ENCODE results near the gene SLC15A4. TPM values are rescaled to one million over a fixed set of nuclear protein-coding genes. Genes with fewer than 3 reads are reported as not detected.

Gene SLC15A4
- total and polyA plus RNA-seq, 2 donors (not counting 3 experiments of a cell fraction or from before 2014, with no cell fraction given) = 19.6 to 24.5 TPM

GRCh38 chr12:128745772-128746689 is 77.7 kb downstream of the SLC15A4 start:
- H4K20me1 ChIP-seq (replicated peaks; ENCODE audit: control insufficient read depth, extremely low read depth, insufficient read depth, low read length) = no peaks in the 10 kb centered on the region
- ChIA-PET CTCF (no interaction called here), POLR2A (no interaction called here)
- H3K27ac ChIP-seq (ENCODE audit: insufficient read depth, low read depth, low read length) = no peak overlapping the region
- H3K4me3 ChIP-seq (replicated peaks in 1 of 3; ENCODE audit: insufficient read depth in 1 of 3, low read depth in 1 of 3, low read length in 3 of 3) = no peak overlapping the region
- H3K9me3 ChIP-seq (replicated peaks; ENCODE audit: control insufficient read depth, insufficient read depth, low read length) = peaks cover 7% of the 10 kb centered on the region
- H3K9me1 ChIP-seq (replicated peaks; ENCODE audit: control insufficient read depth, extremely low read depth, insufficient read depth, low read length) = no peaks in the 10 kb centered on the region
- no peaks in the 10 kb centered on the region for H3K36me3 ChIP-seq (ENCODE audit: control insufficient read depth in 2 of 2, extremely low read depth in 1 of 2, insufficient read depth in 2 of 2, low read length in 2 of 2)
- no peak overlapping the region for H2AFZ ChIP-seq (ENCODE audit: low read depth, low read length)
- no peaks in the 10 kb centered on the region for H3K4me1 ChIP-seq (ENCODE audit: control insufficient read depth, extremely low read depth, insufficient read depth, low read length)
- H3K4me2 ChIP-seq (ENCODE audit: insufficient read depth, low read length) = no peak overlapping the region
- no peaks in the 10 kb centered on the region for H3K27me3 ChIP-seq (ENCODE audit: control insufficient read depth in 2 of 2, insufficient read depth in 2 of 2, low read length in 2 of 2)
- no peak for TF ChIP-seq GATA2 (IDR thresholded peaks at IDR 0.05; ENCODE audit: insufficient read depth, insufficient read length, low read depth, low read length)
- no peak for TF ChIP-seq MAX (IDR thresholded peaks at IDR 0.05; ENCODE audit: insufficient read depth, insufficient read length)
- TF ChIP-seq EZH2 (IDR thresholded peaks at IDR 0.05; ENCODE audit: borderline replicate concordance, low read depth, low read length, severe bottlenecking) = no peak
- TF ChIP-seq POLR2AphosphoS5 (IDR thresholded peaks at IDR 0.05; ENCODE audit: insufficient read depth, low read depth, low read length) = no peak
- TF ChIP-seq FOS (IDR thresholded peaks at IDR 0.05; ENCODE audit: borderline replicate concordance, insufficient read depth, low read length) = no peak
- TF ChIP-seq CTCF (IDR thresholded peaks at IDR 0.05; ENCODE audit: extremely low read depth in 1 of 2, insufficient read depth in 1 of 2, low read depth in 1 of 2, low read length in 2 of 2) = no peak
- TF ChIP-seq POLR2A (IDR thresholded peaks at IDR 0.05; ENCODE audit: low read depth, low read length) = no peak
- no peak overlapping the region for H3K9ac ChIP-seq (replicated peaks; ENCODE audit: extremely low read depth, insufficient read depth, low read length)
- DNase-seq (ENCODE audit: low read depth, low spot score) (no peak), FAIRE-seq (no peak)
- no peaks in the 10 kb centered on the region for H3K79me2 ChIP-seq (ENCODE audit: control insufficient read depth, insufficient read depth, low read length)
- dilution Hi-C loops (cut with MboI; ENCODE audit: extremely low pct_ligation_motif_present, low sequenced_read_pairs) = no loop called here
- intact Hi-C loops (cut with micrococcal nuclease) = no loop called here
- BruUV-seq (replicated peaks) = no TSS peak

All from endothelial cell of umbilical vein (primary cell).